ENCODE results near the gene APOL6. TPM values are rescaled to one million over a fixed set of nuclear protein-coding genes. Genes with fewer than 3 reads are reported as not detected.
"Not testable (repeated sequence)": the region's sequence is repeated elsewhere in the genome, so short reads cannot be mapped to it uniquely, and the experiment has no call there.

APOL6 gene
- total RNA-seq, 1 donor from 2014 or later: 12.1 TPM

GRCh38 chr22:35679492-35679891 lies 31.2 kb downstream of the APOL6 start:
- peak; percentile 9 for DNase-seq

GRCh38 chr22:35681454-35682052 lies 33.3 kb downstream of the APOL6 start:
- no peak for DNase-seq

GRCh38 chr22:35683560-35683959 lies 35.3 kb downstream of the APOL6 start:
- DNase-seq: no peak

GRCh38 chr22:35684270-35684700 lies 36.0 kb downstream of the APOL6 start:
- peak; percentile 43 for DNase-seq

GRCh38 chr22:35684732-35685131 lies 36.5 kb downstream of the APOL6 start:
- no peak for DNase-seq

GRCh38 chr22:35685731-35686130 lies 37.5 kb downstream of the APOL6 start:
- DNase-seq: no peak

GRCh38 chr22:35686298-35686697 lies 38.1 kb downstream of the APOL6 start:
- DNase-seq: no peak

GRCh38 chr22:35687461-35687860 lies 39.2 kb downstream of the APOL6 start:
- DNase-seq: no peak

GRCh38 chr22:35688913-35689675 lies 40.8 kb downstream of the APOL6 start:
- DNase-seq: no peak

GRCh38 chr22:35690001-35690400 lies 41.8 kb downstream of the APOL6 start:
- DNase-seq: no peak

- no peak for DNase-seq
Measured at GRCh38 chr22:35695202-35695601, 47.0 kb downstream of the APOL6 start.

GRCh38 chr22:35697142-35697541 lies 48.9 kb downstream of the APOL6 start:
- no peak for DNase-seq

- DNase-seq: not testable (repeated sequence)
Measured at GRCh38 chr22:35699852-35700251, 51.6 kb downstream of the APOL6 start.

GRCh38 chr22:35703861-35704584 lies 55.8 kb downstream of the APOL6 start:
- no peak for DNase-seq

GRCh38 chr22:35705141-35705540 lies 56.9 kb downstream of the APOL6 start:
- DNase-seq: peak; percentile 63

- no peak for DNase-seq
Measured at GRCh38 chr22:35708453-35708852, 60.2 kb downstream of the APOL6 start.

GRCh38 chr22:35708917-35709316 lies 60.7 kb downstream of the APOL6 start:
- DNase-seq: no peak

- no peak for DNase-seq
Measured at GRCh38 chr22:35711336-35711735, 63.1 kb downstream of the APOL6 start.

- DNase-seq: no peak
Measured at GRCh38 chr22:35712672-35713071, 64.4 kb downstream of the APOL6 start.

GRCh38 chr22:35717572-35717971 lies 69.3 kb downstream of the APOL6 start, which contains the start of gene APOL5:
APOL5 (plus strand) TSS chr22:35717872; CDS start chr22:35717872, 0 bp downstream.
- no peak for DNase-seq

All from dermis blood vessel endothelial cell (primary cell).